Breast epithelium (tissue), 4 donors: ENCODE measurements around the gene IL1R1. TPM values are rescaled to one million over a fixed set of nuclear protein-coding genes. Genes with fewer than 3 reads are reported as not detected.

Experiments
- DNase-seq, 2 donors: peaks; one replicate each; pipeline ENCODE4 v3.0.0-alpha.2; 2019; ENCODE audit warnings: low spot score in 2 of 2
- H3K27ac ChIP-seq, 2 donors: fragments of 200-600 bp; sonication (generic) in 1 of 2; one replicate each; pipeline ENCODE4 v1.5.1; 2016 to 2019; ENCODE audit warnings: mild to moderate bottlenecking in 1 of 2
- H3K27me3 ChIP-seq, 2 donors: fragments of 200-600 bp; sonication (generic) in 1 of 2; one replicate each; pipeline versions ENCODE4 v1.5.1 to v1.6.0; 2017 to 2019; ENCODE audit warnings: control low read depth in 1 of 2, mild to moderate bottlenecking in 1 of 2
- H3K36me3 ChIP-seq: fragments of 200-600 bp; one replicate; pipeline ENCODE4 v1.5.1; 2019
- H3K4me1 ChIP-seq, 2 donors: fragments of 200-600 bp; sonication (generic); one replicate each; pipeline ENCODE4 v1.5.1; 2016 to 2019; ENCODE audit warnings: control low read depth in 1 of 2
- H3K4me3 ChIP-seq, 3 donors: fragments of 200-600 bp; sonication (generic); 1 replicate in 2 of 3; 2 replicates in 1 of 3; pipeline ENCODE4 v1.5.1; 2016 to 2019; ENCODE audit warnings: mild to moderate bottlenecking in 3 of 3, moderate library complexity in 2 of 3
- H3K9me3 ChIP-seq, 2 donors: fragments of 200-600 bp; sonication (generic) in 1 of 2; one replicate each; pipeline ENCODE4 v1.5.1; 2016 to 2019; ENCODE audit warnings: control low read depth in 1 of 2
- CTCF ChIP-seq, 3 donors: fragments of 450-650 bp; IDR thresholded peaks; one replicate each; pipeline ENCODE4 v1.5.1; 2016 to 2017; ENCODE audit warnings: antibody characterized with exemption in 3 of 3, mild to moderate bottlenecking in 3 of 3, moderate library complexity in 3 of 3
- POLR2A ChIP-seq: fragments of 450-650 bp; IDR thresholded peaks from one replicate; pipeline ENCODE4 v1.6.1; 2016; ENCODE audit warnings: antibody characterized with exemption, mild to moderate bottlenecking, moderate library complexity
- POLR2AphosphoS5 ChIP-seq, 3 donors: sonication (generic); formaldehyde crosslinking; IDR thresholded peaks; one replicate each; pipeline ENCODE4 v1.6.1; 2017; ENCODE audit warnings: antibody characterized with exemption in 3 of 3
- intact Hi-C: fragments of 100-400 bp; cut with DNase I; formaldehyde crosslinking; loops from one replicate; pipeline ENCODE4 v1.15.1; 2023; ENCODE audit warnings: low total_unique reads
- total RNA-seq, 3 donors: library from RNA; depleted of rRNA; stranded (reverse); fragments of >200 nt; gene quantifications; one replicate each; pipeline ENCODE4 v1.1.0, GENCODE V29; 2016

Gene IL1R1
- total RNA-seq, 3 donors from 2014 or later, result 127 to 206 (median 136) TPM

DNA sequence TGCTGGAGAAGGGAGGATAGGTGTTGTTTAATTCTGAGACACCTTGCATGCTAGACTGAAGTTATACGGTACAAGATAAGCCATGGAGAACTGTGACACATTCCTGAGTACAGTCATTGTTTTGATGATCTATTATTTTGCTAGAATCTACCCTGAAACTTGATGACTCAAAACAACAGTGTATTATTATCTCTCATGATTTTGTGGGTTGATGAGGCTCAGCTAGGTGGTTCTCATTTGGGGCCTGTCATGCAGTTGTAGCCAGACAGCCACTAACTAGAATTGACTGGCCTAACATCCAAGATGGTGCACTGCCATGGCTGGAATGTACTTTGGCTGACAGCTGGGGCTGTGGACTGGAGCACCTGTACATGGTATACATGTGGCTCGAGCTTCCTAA lies 5.4 kb upstream of the IL1R1 start:
- no peaks in the 10 kb centered on the region for H3K27me3 ChIP-seq
- no peak for TF ChIP-seq POLR2A
- TF ChIP-seq CTCF (IDR thresholded peaks at IDR 0.05), result no peak
- TF ChIP-seq POLR2AphosphoS5 (IDR thresholded peaks at IDR 0.05), result no peak
- H3K4me3 ChIP-seq, result no peak overlapping the region
- no peak for DNase-seq
- no peak overlapping the region for H3K27ac ChIP-seq
- no peaks in the 10 kb centered on the region for H3K4me1 ChIP-seq
- intact Hi-C loops, result loop anchor here (5.0 kb wide), 1 partner anchor 1070 kb away; no protein-coding TSS in a partner anchor
- H3K9me3 ChIP-seq, result no peaks in the 10 kb centered on the region
- H3K36me3 ChIP-seq, result no peaks in the 10 kb centered on the region

DNA sequence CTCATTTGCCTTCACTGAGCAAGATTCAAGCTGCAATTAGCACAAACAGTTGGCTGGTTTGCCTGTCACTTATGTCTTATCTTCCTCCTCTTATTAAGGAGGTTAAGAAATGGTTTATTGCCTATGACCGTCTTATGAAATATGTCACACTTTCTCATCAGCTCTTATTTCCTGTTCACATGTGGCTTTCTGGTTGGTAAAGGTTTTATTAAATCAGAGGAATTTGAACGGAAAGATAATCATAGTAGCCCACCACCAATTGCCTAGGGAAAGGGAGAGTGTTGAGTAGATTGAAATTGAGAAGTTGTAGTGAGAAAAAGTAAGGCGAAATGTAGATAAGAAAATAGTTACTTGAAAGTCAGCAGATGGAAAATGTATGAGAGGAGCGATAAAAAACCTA lies 4.2 kb upstream of the IL1R1 start:
- H3K4me1 ChIP-seq, result no peaks in the 10 kb centered on the region
- H3K4me3 ChIP-seq, result no peak overlapping the region
- TF ChIP-seq CTCF (IDR thresholded peaks at IDR 0.05) (no peak), POLR2A (no peak), POLR2AphosphoS5 (IDR thresholded peaks at IDR 0.05) (no peak)
- intact Hi-C loops, result loop anchor here (5.0 kb wide), 1 partner anchor 1071 kb away; no protein-coding TSS in a partner anchor
- H3K27me3 ChIP-seq, result no peaks in the 10 kb centered on the region
- no peaks in the 10 kb centered on the region for H3K36me3 ChIP-seq
- H3K27ac ChIP-seq, result no peak overlapping the region
- H3K9me3 ChIP-seq, result no peaks in the 10 kb centered on the region
- DNase-seq, result no peak

- TF ChIP-seq POLR2A (no peak), CTCF (IDR thresholded peaks at IDR 0.05) (no peak), POLR2AphosphoS5 (IDR thresholded peaks at IDR 0.05) (no peak)
- intact Hi-C loops, result loop anchor here (5.0 to 10.0 kb wide), 2 partner anchors 75 to 1073 kb away; no protein-coding TSS in a partner anchor
Measured at GRCh38 chr2:102139851-102140250, 2.7 kb upstream of the IL1R1 start.

DNA sequence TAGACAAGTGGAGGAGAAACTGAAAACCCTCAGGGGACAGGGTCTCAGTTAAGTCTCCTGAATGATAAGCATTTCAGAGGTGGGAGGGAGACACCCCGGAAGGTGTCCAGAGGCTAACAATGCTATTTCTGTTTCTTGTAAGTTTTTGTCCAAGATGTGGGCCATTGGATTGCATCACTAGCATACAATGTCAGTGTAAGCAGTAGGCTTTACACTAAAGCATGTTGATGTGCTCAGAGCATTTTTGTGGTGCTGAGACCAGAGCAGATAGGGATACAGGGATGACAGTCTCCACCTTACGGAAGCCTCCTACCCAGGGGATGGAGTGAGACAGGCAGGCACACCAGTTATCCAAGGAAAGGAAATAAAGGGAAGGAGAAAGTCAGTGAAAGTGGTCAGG lies 2.2 kb upstream of the IL1R1 start:
- peak overlapping the region; percentile 93 to 99 for H3K27ac ChIP-seq
- no peak for DNase-seq
- H3K4me3 ChIP-seq, result no peak overlapping the region
- no peak for TF ChIP-seq POLR2AphosphoS5 (IDR thresholded peaks at IDR 0.05)
- TF ChIP-seq CTCF (IDR thresholded peaks at IDR 0.05), result no peak
- TF ChIP-seq POLR2A, result no peak
- intact Hi-C loops, result loop anchor here (10.0 kb wide), 1 partner anchor 76 kb away; no protein-coding TSS in a partner anchor
- peaks cover 0 to 7% of the 10 kb centered on the region in 2 donors for H3K9me3 ChIP-seq
- no peaks in the 10 kb centered on the region for H3K36me3 ChIP-seq
- H3K4me1 ChIP-seq, result no peaks in the 10 kb centered on the region
- H3K27me3 ChIP-seq, result no peaks in the 10 kb centered on the region

More at GRCh38 chr2:102139851-102140250, 2.7 kb upstream of the IL1R1 start:
- Histone ChIP-seq H3K4me3 (no peak overlapping the region), H3K4me1 (no peaks in the 10 kb centered on the region), H3K9me3 (peaks cover 0 to 2% of the 10 kb centered on the region in 2 donors), H3K27me3 (no peaks in the 10 kb centered on the region), H3K27ac (no peak overlapping the region), H3K36me3 (no peaks in the 10 kb centered on the region)
- no peak for DNase-seq

- no peaks in the 10 kb centered on the region for H3K36me3 ChIP-seq
- H3K4me3 ChIP-seq, result peak overlapping the region; percentile 71 to 94 (median 86)
- no peaks in the 10 kb centered on the region for H3K4me1 ChIP-seq
- no peak for TF ChIP-seq POLR2A
- TF ChIP-seq CTCF (IDR thresholded peaks at IDR 0.05), result no peak
- no peak for TF ChIP-seq POLR2AphosphoS5 (IDR thresholded peaks at IDR 0.05)
- peak overlapping the region; percentile 93 to 99 for H3K27ac ChIP-seq
- intact Hi-C loops, result loop anchor here (10.0 kb wide), 1 partner anchor 76 kb away; no protein-coding TSS in a partner anchor
- no peaks in the 10 kb centered on the region for H3K27me3 ChIP-seq
- peaks cover 0 to 16% of the 10 kb centered on the region in 2 donors for H3K9me3 ChIP-seq
- DNase-seq, result no peak
Measured at GRCh38 chr2:102141011-102141943, 1.3 kb upstream of the IL1R1 start.
